NCI-H2081 (cell line): Measurements from ENCODE around the gene CEP63.
"Not testable (repeated sequence)": the region's sequence is repeated elsewhere in the genome, so short reads cannot be mapped to it uniquely, and the experiment has no call there.

ENCODE experiments used
- DNase-seq, 2 experiments: peaks; one replicate each; lab custom pipeline; 2025; lab: John Stamatoyannopoulos, UW

Gene CEP63

DNA sequence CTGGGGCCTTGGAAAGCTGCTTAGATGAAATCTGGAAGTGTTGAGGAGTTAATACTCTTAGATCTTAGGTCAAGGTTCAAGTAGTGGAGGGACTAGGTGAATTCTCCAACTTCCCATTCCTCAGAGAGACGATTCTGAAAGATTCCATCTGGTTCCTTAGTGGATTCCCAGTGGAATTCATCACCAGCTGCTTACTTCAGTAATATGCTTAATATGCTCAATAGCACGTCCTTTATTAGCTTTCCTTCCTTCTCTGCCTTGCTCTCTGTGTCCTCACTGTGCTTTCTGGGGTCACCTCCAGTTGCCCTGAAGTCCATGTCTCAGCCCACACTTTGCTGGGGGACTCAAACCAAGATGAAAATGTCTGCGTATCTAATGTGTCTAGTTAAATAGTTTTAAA, 31.0 kb downstream of the CEP63 start:
- DNase-seq, result no peak

DNA sequence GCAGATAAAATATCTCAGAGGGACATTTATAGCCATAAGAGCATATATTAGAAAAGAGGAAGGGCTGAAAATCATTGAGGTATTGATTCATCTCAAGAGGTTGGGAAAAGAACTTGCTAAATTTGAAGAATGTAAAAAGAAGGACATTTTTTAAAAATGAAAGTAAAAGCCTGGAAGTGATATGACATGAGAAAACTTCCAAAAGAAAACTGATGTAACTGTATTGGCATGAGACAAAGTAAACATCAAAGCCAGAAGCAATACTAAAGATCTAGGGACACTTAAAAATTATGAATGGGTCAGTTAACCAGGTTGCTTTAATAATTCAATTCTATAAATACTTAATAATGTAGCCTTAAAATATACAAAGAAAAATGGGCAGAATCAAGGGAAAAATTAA, 31.9 kb downstream of the CEP63 start:
- no peak for DNase-seq

DNA sequence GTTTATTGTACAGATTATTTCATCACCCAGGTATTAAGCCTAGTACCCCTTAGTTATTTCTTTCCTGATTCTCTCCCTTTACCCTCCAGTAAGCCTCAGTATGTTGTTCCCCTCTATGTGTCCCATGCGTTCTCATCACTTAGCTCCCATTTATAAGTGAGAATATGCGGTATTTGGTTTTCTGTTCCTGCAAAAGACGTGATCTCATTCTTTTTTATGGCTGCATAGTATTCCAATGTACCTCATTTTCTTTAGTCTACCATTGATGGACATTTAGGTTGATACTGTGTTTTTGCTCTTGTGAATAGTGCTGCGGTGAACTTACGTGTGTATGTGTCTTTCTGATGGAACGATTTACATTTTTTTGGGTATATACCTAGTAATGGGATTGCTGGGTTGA, 36.7 kb downstream of the CEP63 start:
- DNase-seq, result no peak

DNA sequence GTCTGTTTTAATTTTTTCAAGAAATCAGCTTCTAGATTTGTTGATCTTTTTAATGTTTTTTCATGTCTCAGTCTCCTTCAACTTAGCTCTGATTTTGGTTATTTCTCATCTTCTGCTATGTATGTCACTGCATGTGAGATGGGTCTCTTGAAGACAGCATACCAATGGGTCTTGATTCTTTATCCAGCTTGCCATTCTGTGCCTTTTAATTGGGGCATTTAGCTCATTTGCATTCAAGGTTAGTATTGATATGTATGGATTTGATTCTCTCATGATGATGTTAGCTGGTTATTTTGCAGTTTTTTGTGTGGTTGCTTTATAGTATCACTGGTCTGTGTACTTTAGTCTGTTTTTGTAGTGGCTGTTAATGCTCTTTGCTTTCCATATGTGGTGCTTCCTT, 39.4 kb downstream of the CEP63 start:
- no peak for DNase-seq

DNA sequence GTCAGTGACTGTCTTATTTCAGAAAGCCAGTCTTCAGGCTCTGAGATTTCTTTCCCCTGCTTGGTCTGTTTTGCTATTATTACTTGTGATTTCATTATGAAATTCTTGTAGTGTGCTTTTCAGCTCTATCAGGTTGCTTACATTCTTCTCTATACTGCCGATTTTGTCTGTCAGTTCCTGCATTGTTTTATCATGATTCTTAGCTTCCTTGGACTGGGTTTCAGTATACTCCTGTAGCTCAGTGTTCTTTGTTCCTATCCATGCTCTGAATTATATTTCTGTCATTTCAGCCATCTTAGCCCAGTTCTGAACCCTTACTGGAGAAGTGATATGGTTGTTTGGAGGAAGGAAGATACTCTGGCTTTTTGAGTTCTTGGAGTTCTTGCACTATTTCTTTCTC, 40.5 kb downstream of the CEP63 start:
- no peak for DNase-seq

DNA sequence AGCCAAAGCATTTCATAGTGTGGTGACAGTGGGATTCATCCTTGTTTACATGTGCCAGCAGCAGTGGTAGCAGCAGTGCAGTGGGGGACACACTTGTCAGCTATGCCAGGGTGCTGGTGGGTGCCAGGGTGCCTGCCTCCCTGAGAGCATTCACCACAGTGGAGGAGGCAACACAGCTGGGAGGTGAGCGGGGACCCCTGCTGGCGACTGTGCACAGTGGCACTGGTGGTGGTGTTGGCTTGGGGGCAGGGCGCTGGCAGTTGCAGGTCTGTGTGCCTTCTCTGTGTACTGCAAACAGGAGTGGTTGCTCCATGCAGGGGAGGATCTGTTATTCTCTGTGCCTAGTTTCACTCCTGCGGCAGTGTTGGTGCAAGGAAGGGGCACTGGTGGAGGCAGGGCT, 41.2 kb downstream of the CEP63 start:
- DNase-seq, result no peak

DNA sequence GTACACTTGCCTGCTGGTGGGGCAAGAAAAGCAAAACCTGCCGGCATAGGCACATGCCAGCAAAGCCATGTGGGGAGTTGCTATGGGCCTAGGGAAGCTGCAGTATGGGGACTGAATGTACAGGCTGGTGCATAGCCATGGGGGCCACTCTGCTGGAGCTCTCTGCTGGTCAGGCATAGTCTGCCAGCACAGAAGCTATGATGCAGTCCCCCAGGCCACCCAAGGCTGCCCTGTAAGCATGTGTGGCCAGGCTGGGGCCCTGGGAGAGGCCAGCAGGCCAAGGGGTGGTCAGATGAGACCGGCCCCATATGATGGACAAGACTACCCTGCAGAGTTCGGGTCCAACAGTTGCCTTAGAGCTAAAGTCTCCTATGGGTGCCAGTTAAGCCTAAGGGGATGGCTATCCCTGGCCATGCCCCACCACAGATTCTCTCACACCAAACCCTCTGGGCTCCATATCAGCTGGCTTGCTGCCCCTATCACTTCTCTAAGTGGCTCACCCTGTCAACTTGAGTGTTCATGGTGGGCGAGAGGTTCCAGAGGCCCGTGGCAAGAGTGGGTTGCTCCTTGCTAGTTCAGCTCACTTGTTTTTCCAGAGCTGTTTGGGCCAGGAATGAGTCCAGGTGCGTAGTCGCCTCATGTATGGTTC, 41.8 kb downstream of the CEP63 start:
- DNase-seq, result no peak

DNA sequence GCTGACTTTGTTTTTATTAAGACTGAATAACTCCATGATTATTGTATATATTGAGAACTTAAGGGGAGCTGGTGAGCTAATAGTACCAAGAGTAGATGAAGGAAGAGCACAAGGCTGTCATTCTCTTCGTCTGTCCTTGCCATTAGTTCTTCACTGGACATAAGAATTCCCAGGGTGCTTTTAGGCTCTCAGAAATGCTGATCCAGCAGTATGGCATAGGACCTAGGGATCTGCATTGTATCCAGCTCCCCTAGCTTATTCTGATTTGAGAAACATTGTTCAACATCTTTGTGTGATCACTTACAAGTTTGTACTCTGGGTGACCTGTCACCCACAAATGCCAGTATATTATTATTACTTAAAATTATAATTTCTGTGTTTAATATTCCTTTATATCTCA, 47.6 kb downstream of the CEP63 start:
- no peak for DNase-seq

DNA sequence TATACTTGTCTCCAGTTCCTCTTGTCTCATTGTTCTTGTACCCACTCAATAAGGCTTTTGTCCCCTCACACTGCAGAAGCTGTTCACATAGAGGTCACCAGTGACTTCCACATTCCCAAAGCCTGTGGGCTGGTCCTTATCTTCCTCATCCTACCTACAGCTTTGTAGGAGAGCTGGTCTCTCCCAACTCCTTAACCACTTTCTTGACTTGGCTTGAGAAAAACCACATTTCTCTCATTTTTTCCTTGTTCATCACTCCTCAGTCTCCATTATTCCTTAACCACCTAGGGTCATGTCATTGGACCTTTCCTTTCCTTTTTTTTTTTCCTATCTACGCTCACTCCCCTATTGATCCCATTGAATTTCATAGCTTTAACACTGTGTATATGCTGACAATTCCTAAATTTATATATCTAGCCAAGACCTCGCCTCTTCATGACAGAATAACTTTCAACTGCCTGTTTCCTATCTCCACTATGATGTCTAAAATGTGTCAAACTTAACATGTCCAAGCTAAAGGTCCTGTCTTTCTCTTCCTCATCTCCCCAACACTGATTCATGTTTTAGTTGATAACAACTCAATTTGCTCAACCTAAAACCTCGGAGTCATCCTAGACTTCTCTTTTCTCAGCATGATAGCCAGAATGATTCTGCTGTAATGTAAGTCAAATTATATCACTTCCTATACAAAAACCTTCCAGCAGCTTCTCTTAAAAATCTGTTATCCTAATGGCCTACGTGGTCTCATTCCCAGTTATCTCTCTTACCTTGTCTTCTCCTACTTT, 49.5 kb downstream of the CEP63 start:
- DNase-seq, result no peak

DNA sequence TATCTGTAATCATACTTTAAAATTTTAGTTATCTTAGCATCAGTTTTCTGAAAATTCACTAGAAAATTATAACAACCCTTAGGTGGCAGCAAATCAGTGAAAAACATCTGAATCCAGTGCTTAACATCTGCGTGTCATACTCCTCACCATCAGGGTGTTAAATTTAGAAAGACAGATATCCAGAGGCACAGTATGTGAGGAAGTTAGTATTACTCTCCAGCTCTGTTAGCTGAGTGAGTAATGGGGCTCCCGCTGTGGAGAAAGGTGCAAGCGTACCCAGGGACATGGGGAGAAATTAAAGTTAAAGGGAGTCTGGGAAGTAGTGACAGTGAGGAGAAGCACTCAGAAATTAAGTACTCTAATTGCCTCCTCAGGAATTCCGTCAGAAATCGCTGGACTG, 50.9 kb downstream of the CEP63 start:
- DNase-seq, result no peak

DNA sequence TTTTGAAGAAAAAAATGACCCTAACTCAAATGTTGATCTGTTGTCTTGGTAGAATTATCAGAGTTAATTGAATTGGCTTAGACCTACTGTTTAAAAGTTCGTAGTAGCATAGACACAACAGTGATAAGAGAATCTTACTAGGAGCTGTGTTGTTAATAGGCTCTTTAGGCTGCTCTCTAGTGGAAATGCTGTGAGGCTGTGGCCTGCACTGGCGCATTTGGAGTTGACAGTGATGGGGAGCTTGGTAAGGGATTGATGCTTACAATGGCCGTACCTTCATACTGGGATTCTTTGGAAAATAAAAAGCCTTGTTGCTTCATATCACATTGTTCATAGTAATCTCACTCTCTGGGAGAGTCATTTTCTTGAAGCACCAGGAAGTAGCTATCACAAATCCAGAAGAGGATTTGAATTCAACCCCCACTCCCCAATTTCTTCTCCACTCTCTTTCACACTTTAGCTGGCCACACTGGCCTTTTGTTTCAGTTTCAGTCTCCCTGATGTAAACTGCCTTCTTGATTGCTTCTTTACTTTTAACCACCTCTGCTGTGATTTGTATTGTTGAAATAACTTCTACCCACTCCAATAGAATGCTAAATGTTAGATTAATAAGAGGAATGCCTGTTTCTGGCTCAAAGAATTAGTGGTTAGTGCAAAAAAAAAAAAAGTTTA, 56.6 kb downstream of the CEP63 start:
- DNase-seq, result no peak

DNA sequence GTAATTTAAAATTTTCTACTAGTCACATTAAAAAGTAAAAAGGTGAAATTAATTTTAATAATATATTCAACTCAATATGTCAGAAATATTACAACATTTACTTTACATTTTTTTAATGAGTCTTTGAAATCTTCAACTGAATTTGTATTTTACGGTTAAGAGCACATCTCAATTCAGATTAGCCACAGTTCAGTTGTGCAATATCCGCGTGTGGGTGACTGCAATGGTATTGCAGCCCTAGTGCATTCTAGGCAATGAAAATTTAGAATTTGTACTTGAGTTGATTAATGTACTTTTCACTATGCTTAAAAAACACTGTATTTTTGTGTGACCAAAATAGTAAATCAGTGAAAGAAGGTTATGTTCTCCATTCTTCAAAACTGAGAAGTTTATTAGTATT, 57.3 kb downstream of the CEP63 start:
- DNase-seq, result no peak

DNA sequence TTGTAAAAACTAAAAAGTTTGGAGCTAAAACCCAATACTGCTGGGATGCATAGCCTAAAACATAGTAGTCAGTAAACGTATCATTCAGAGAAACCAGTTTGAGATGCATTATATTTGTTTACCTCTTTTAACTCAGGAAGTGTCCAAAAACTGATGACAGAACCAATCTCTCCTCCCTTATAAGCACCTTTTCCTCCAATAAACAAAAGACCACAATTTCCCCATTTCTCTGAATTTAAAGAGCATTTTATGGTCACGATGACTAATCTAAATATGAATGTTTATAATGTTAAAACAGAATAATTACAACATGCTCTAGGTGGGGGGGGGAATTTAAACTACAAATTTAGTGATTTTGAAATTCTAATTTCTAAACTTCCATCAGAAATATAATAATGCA, 58.5 kb downstream of the CEP63 start:
- DNase-seq, result no peak

DNA sequence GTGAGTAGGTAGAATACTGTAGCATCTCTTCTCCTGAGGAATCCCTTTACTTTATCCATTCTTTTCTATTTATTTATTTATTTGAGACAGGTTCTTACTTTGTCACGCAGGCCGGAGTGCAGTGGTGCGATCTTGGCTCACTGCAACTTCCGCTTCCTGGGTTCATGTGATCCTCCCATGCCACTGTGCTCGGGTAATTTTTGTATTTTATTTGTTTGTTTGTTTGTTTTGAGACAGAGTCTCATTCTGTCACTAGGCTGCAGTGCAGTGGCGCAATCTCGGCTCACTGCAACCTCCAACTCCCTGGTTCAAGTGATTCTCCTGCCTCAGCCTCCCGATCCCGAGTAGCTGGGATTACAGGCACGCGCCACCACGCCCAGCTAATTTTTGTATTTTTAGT, 58.9 kb downstream of the CEP63 start:
- not testable (repeated sequence) for DNase-seq

DNA sequence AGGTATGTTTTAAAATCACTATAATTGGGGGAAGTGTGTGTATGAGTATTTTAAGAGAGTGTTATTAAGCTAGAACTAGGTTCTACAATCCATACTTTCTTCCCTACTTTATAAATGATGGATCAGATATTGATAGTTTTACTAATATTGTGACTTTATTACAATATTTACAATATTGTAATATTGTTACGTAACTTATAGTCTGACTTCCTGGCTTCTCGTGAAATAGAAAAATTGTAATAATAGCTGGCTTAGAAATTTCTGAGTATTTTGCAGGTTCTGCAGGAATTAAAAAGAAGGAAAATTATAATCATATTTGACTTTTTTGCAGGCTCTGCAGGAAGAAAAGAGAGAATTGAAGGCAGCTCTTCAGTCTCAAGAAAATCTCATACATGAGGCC, 60.0 kb downstream of the CEP63 start:
- DNase-seq, result no peak

DNA sequence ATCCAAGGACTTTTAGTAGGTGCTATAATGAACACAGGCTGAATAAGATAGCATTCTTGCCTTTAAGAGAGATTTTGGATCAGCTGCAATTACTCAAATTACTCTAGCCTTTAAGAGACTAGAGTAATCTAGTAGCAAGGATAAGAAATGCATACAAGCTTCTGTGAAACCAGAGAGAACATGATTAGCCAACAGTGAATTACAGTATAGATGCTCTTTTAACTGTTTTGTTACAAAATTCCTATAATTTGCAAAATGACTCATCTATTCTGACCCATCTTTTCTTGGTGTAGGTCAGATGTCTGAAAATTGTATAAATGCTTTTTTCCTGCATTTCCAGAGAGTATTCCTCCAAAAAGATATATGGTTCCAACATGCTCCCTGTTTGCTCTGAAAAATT, 66.9 kb downstream of the CEP63 start:
- no peak for DNase-seq

DNA sequence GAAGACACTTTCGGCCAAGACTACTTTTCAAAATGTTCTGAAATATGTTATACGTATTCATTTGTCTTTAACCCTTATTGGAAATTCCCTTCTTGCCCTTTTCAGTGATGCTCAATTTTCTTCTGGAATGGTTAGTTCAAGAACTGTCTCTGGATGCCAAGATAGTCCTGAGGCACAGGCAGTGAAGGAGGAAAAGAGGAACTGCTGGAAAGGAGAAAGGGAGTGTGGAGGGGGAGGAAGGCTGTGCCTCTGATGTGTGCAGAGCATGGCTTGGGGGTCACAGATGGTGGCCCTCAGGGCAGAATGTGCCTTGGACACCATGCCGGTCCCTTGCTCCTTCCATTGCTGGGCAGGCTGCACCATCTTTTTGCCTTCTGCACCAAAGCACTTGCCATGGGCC, 73.7 kb downstream of the CEP63 start:
- DNase-seq, result no peak

DNA sequence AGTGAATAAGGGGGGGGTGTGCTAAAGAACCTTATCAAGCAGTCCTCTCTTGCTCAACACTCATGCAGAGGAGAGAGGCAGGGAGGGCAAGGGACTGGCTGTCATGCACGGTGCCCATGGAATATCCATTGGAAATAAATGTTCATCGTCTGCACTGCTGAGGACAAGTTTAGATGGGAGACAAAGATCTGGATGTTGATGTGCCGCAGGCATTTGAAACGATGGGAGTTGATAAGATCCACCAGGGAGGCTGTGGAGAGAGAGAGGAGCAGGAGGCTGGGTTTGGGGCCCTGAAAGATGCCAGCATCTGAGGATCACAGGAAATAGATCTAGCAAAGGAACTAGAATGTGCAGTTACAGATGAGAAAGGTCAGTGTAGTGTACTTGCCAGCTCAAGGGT, 76.2 kb downstream of the CEP63 start:
- no peak for DNase-seq

DNA sequence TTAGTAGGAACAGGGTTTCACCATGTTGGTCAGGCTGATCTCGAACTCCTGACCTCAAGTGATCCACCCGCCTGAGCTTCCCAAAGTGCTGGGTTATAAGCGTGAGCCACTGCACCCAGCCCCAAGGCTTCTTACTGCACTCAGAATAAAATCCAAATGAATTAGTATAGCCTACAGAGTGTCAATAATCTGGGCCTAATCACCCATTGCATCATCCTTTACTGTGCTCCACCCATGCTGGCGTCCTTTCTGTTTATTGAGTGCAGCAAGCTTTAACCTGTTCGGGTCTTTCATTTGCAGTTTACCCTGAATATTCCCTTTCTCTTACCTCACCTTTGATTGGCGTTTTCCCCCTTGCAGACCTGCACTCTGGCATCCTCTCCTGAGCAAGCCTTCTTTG, 77.7 kb downstream of the CEP63 start:
- DNase-seq, result no peak

DNA sequence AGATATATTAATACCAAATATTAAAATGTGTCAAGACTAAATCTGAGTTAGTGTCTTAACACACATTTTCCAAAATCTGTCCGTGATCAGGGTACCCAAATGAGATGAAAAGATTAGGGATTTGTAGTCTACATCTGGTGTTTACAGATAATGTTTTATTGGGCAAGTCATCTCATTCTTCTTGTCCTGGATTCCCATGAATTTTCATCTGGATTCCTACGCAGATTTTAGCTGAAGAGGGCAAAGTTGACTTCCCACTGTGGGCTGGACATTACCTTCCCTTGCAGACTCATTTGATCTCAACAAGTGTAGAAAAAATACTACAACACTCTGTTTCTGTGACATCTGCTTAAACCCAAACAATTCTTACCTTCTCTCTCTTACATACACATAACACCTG, 79.1 kb downstream of the CEP63 start:
- DNase-seq, result no peak

DNA sequence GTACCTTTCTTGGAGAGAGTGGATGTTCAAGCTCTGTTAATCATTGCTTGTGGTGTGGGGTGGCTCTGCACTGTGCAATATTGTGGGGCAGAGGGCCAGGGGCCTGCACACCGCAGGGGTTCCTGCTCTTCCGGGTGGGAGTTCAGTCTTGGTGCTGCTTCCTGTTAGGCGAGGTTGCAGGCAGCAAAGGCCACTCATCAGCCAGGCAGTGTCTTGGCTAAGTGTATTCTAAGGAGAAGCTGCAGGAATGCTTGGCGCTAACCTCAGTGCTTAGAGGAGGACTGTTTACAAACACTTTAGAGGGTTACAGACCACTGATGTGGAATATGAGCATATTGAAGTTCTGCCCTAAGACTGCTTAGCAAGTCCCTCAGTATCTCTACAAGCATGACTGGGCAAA, 81.7 kb downstream of the CEP63 start:
- no peak for DNase-seq

DNA sequence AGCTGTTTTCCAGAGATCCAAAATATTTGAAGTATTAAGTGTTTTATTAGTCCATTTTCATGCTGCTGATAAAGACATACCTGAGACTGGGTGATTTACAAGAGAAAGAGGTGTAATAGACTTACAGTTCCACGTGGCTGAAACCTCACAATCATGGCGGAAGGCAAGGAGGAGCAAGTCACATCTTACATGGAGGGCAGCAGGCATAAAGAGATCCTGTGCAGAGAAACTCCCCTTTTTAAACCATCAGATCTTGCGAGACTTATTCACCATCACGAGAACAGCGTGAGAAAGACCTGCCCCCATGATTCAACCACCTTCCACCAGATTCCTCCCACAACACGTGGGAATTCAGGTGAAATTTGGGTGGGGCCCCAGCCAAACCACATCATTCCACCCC, 82.9 kb downstream of the CEP63 start:
- DNase-seq, result no peak

DNA sequence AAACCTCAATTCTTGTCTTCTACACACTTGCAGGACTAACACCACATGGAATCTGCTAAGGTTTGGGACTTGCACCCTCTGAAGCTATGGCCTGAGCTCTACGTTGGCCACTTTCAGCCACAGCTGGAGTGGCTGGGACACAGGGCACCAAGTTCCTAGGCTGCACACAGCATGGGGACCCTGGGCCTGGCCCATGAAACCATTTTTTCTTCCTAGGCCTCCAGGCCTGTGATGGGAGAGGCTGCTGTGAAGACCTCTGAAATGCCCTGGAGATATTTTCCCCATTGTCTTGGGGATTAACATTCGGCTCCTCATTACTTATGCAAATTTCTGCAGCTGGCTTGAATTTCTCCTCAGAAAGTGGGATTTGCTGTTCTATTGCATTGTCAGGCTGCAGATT, 84.0 kb downstream of the CEP63 start:
- not testable (repeated sequence) for DNase-seq
